B cell (primary cell): Measurements from ENCODE around the gene OR10K2. TPM values are rescaled to one million over a fixed set of nuclear protein-coding genes. Genes with fewer than 3 reads are reported as not detected.
"Not testable (repeated sequence)": the region's sequence is repeated elsewhere in the genome, so short reads cannot be mapped to it uniquely, and the experiment has no call there.

Experiments used
- ATAC-seq: fragments of 200-7000 bp; cut with Tn5 transposase; one replicate; pipeline ENCODE4 v1.10.0; 2021; ENCODE audit warnings: low read depth, mild to moderate bottlenecking, moderate number of reproducible peaks, moderate library complexity
- CTCF ChIA-PET: fragments of 350-600 bp; sonication (Branson Sonifier 250); formaldehyde crosslinking; loops from one replicate; lab custom pipeline; 2021; ENCODE audit warnings: antibody characterized with exemption, inconsistent platforms; lab: Charles Lee
- POLR2A ChIA-PET: fragments of 350-600 bp; sonication (Branson Sonifier 250); formaldehyde crosslinking; loops from one replicate; lab custom pipeline; 2021; ENCODE audit warnings: antibody characterized with exemption; lab: Charles Lee
- DNase-seq: peaks from one replicate; pipeline ENCODE4 v3.0.0; 2013
- H2AFZ ChIP-seq: 2 replicates; pipeline ENCODE4 v1.6.1; 2012; ENCODE audit warnings: mild to moderate bottlenecking, low read depth, low read length; ENCODE audit not compliant: insufficient read depth, poor library complexity, severe bottlenecking
- H3K27ac ChIP-seq, 2 donors: 1 replicate in 1 of 2; 2 replicates in 1 of 2; pipeline ENCODE4 v1.5.1; 2012 to 2013; ENCODE audit warnings: low read length in 2 of 2, mild to moderate bottlenecking in 2 of 2, moderate library complexity in 1 of 2
- H3K27me3 ChIP-seq, 4 experiments: fragments of 200-600 bp in 1 of 4; sonication (generic) in 1 of 4; replicated peaks in 1 of 4; 1 replicate in 2 of 4; 2 replicates in 2 of 4; pipeline versions ENCODE4 v1.6.1 to v1.7.0; 2013 to 2016; ENCODE audit warnings: low read length in 3 of 4, mild to moderate bottlenecking in 2 of 4, mixed read lengths in 1 of 4, moderate library complexity in 1 of 4; ENCODE audit not compliant: insufficient read depth in 4 of 4, control insufficient read depth in 3 of 4; ENCODE audit errors: control extremely low read depth in 1 of 4
- H3K36me3 ChIP-seq, 2 experiments: replicated peaks in 1 of 2; 1 replicate in 1 of 2; 2 replicates in 1 of 2; pipeline versions ENCODE4 v1.6.1 to v1.7.1; 2013; ENCODE audit warnings: low read length in 1 of 2; ENCODE audit not compliant: insufficient read depth in 2 of 2, control insufficient read depth in 1 of 2; ENCODE audit errors: control extremely low read depth in 1 of 2, extremely low read depth in 1 of 2
- H3K4me1 ChIP-seq, 2 donors: fragments of 200-600 bp in 1 of 2; sonication (generic) in 1 of 2; 1 replicate in 1 of 2; 2 replicates in 1 of 2; pipeline versions ENCODE4 v1.5.1 to v1.6.1; 2013 to 2017; ENCODE audit warnings: low read length in 2 of 2; ENCODE audit not compliant: control insufficient read depth in 2 of 2, insufficient read depth in 2 of 2
- H3K4me2 ChIP-seq: replicated peaks from 2 replicates; pipeline ENCODE3; 2012; ENCODE audit warnings: mild to moderate bottlenecking, low read depth, low read length; ENCODE audit not compliant: poor library complexity, severe bottlenecking
- H3K4me3 ChIP-seq, 5 experiments: fragments of 200-600 bp in 1 of 5; sonication (generic) in 1 of 5; 1 replicate in 3 of 5; 2 replicates in 2 of 5; pipeline versions ENCODE4 v1.5.1 to v1.7.0; 2011 to 2016; ENCODE audit warnings: low read length in 4 of 5, mild to moderate bottlenecking in 4 of 5, low read depth in 2 of 5, control low read depth in 1 of 5, moderate library complexity in 1 of 5; ENCODE audit not compliant: insufficient read depth in 1 of 5; ENCODE audit errors: control extremely low read depth in 1 of 5, extremely low read depth in 1 of 5
- H3K79me2 ChIP-seq: fragments of 200-600 bp; sonication (generic); one replicate; pipeline ENCODE4 v1.6.0; 2016; ENCODE audit warnings: low read length; ENCODE audit not compliant: control insufficient read depth, insufficient read depth
- H3K9ac ChIP-seq: fragments of 200-600 bp; sonication (generic); 2 replicates; pipeline ENCODE4 v1.6.1; 2017; ENCODE audit warnings: mild to moderate bottlenecking, low read length, moderate library complexity
- H3K9me3 ChIP-seq, 3 donors: one replicate each; pipeline versions ENCODE4 v1.6.1 to v1.7.1; 2013; ENCODE audit warnings: low read length in 2 of 3; ENCODE audit not compliant: control insufficient read depth in 2 of 3, insufficient read depth in 1 of 3; ENCODE audit errors: control extremely low read depth in 1 of 3
- H4K20me1 ChIP-seq: 2 replicates; pipeline ENCODE4 v1.6.0; 2012; ENCODE audit warnings: mild to moderate bottlenecking, low read length; ENCODE audit not compliant: insufficient read depth, control insufficient read depth, poor library complexity, severe bottlenecking
- H3K27ac Mint-ChIP-seq: one replicate; pipeline ENCODE4 v1.8.0; 2021; ENCODE audit warnings: mixed read lengths
- H3K27me3 Mint-ChIP-seq: one replicate; pipeline ENCODE4 v1.8.0; 2021; ENCODE audit warnings: mixed read lengths
- H3K4me1 Mint-ChIP-seq: one replicate; pipeline ENCODE4 v1.8.0; 2021; ENCODE audit warnings: mixed read lengths
- H3K4me3 Mint-ChIP-seq: one replicate; pipeline ENCODE4 v1.8.0; 2021; ENCODE audit warnings: mixed read lengths
- H3K9me3 Mint-ChIP-seq: one replicate; pipeline ENCODE4 v1.8.0; 2022; ENCODE audit warnings: mixed read lengths; ENCODE audit not compliant: insufficient read depth
- EZH2 ChIP-seq: IDR thresholded peaks from 2 replicates; pipeline ENCODE4 v1.6.1; 2012; ENCODE audit warnings: borderline replicate concordance, low read depth, mild to moderate bottlenecking, moderate library complexity, low read length; ENCODE audit not compliant: insufficient read depth, poor library complexity, severe bottlenecking
- WGBS: methylation state at CpG from one replicate; pipeline ENCODE4 v1.1.5; 2013; ENCODE audit warnings: missing lambda C conversion rate; ENCODE audit not compliant: insufficient coverage; 5-methylcytosine and 5-hydroxymethylcytosine counted together
- intact Hi-C: fragments of 100-400 bp; cut with micrococcal nuclease; formaldehyde crosslinking; loops from one replicate; pipeline ENCODE4 v1.10.0; 2022
- polyA plus RNA-seq: library from polyadenylated mRNA; depleted of rRNA; stranded (reverse); fragments of >200 nt; gene quantifications from 2 replicates; pipeline ENCODE4 v1.2.3, GENCODE V29; 2012
- total RNA-seq, 2 donors: library from RNA; stranded (reverse); fragments of 120-200 nt in 1 of 2; gene quantifications; 1 replicate in 1 of 2; 2 replicates in 1 of 2; pipeline versions ENCODE4 v1.2.3 to v1.2.4, GENCODE V29; 2013 to 2022
- TF ChIP-seq, protein P1 (sequence below): fragments of 200-600 bp; IDR thresholded peaks from one replicate; pipeline ENCODE4 v1.8.0; 2022; ENCODE audit warnings: antibody characterized with exemption, mild to moderate bottlenecking

Gene OR10K2
- total and polyA plus RNA-seq, 2 donors (not counting 1 experiment from before 2014, with no cell fraction given), result not detected

DNA sequence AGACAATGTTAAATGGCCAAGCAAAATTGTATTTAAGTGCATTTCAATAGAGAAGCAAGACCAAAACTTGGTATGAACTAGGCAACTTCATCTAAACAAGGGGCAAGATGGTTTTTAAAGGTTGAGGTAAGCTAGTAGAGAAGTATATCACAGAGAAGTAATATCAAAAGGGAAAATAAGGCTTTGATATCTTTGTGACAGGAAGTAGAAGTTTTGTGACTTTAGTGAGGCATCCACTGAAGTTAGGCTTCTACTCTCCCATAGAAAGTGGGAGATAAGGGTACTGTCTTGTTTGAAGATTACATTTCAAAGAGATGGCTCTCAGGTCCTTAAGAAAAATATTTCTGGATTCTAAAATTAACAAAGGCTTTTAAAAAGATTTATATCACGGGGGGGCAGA is 35.7 kb downstream of the OR10K2 start:
- ATAC-seq, result no peak
- H3K27me3 Mint-ChIP-seq, result no peaks in the 10 kb centered on the region
- H3K9me3 Mint-ChIP-seq, result no peaks in the 10 kb centered on the region
- H3K4me3 Mint-ChIP-seq, result no peak overlapping the region
- WGBS, result no CpG with 5 or more reads among the region's 1 CpG
- Histone ChIP-seq H3K36me3 (no peaks in the 10 kb centered on the region), H3K4me2 (no peak overlapping the region), H3K4me1 (peaks cover 3 to 10% of the 10 kb centered on the region in 2 donors), H3K27ac (peak overlapping the region in 1 of 2 donors; percentile 29), H4K20me1 (no peaks in the 10 kb centered on the region), H3K79me2 (no peaks in the 10 kb centered on the region), H2AFZ (peak overlapping the region; percentile 47), H3K9ac (no peak overlapping the region), H3K27me3 (no peaks in the 10 kb centered on the region), H3K9me3 (no peaks in the 10 kb centered on the region), H3K4me3 (no peak overlapping the region)
- POLR2A ChIA-PET, result no interaction called here
- peaks cover 14% of the 10 kb centered on the region for H3K4me1 Mint-ChIP-seq
- no peak for DNase-seq
- TF ChIP-seq, protein P1, sequence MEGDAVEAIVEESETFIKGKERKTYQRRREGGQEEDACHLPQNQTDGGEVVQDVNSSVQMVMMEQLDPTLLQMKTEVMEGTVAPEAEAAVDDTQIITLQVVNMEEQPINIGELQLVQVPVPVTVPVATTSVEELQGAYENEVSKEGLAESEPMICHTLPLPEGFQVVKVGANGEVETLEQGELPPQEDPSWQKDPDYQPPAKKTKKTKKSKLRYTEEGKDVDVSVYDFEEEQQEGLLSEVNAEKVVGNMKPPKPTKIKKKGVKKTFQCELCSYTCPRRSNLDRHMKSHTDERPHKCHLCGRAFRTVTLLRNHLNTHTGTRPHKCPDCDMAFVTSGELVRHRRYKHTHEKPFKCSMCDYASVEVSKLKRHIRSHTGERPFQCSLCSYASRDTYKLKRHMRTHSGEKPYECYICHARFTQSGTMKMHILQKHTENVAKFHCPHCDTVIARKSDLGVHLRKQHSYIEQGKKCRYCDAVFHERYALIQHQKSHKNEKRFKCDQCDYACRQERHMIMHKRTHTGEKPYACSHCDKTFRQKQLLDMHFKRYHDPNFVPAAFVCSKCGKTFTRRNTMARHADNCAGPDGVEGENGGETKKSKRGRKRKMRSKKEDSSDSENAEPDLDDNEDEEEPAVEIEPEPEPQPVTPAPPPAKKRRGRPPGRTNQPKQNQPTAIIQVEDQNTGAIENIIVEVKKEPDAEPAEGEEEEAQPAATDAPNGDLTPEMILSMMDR, result no peak
- TF ChIP-seq EZH2, result no peak
- intact Hi-C loops, result loop anchor here (10.0 kb wide), 2 partner anchors 146 to 624 kb away; no protein-coding TSS in a partner anchor
- H3K27ac Mint-ChIP-seq, result no peak overlapping the region
- CTCF ChIA-PET, result no interaction called here

DNA sequence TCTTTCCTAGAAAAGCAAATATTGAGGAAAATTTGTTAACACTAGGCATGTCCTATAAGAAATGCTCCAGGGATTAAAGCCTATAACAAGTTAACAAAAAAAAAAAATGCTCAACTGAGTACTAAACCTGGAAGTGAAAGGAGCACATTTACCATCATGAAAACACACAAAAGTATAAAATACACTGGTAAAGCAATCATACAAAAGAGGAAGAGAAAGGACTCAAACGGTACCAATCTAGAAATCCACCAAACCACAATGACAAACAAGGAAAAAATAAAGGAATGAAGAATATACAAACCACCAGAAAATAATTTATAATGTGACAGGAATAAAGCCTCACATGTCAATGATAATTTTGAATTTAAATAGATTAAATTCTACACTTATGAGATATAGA is 51.2 kb downstream of the OR10K2 start:
- intact Hi-C loops, result no loop called here
- ChIA-PET POLR2A (no interaction called here), CTCF (no interaction called here)
- Histone ChIP-seq H3K79me2 (no peaks in the 10 kb centered on the region), H4K20me1 (no peaks in the 10 kb centered on the region), H3K27ac (no peak overlapping the region), H3K4me3 (no peak overlapping the region), H2AFZ (no peak overlapping the region), H3K4me1 (peaks cover 0 to 6% of the 10 kb centered on the region in 2 donors), H3K27me3 (peaks cover 0 to 4% (median 0%) of the 10 kb centered on the region in 4 experiments), H3K9me3 (peaks cover 7 to 24% (median 16%) of the 10 kb centered on the region in 3 donors), H3K36me3 (no peaks in the 10 kb centered on the region), H3K4me2 (no peak overlapping the region), H3K9ac (no peak overlapping the region)
- no peak for DNase-seq
- no peak overlapping the region for H3K27ac Mint-ChIP-seq
- TF ChIP-seq EZH2, result no peak
- TF ChIP-seq, protein P1, result no peak
- H3K4me3 Mint-ChIP-seq, result no peak overlapping the region
- H3K9me3 Mint-ChIP-seq, result peaks cover 9% of the 10 kb centered on the region
- peaks cover 5% of the 10 kb centered on the region for H3K4me1 Mint-ChIP-seq
- ATAC-seq, result no peak
- no peaks in the 10 kb centered on the region for H3K27me3 Mint-ChIP-seq
- WGBS, result no CpG with 5 or more reads among the region's 1 CpG

DNA sequence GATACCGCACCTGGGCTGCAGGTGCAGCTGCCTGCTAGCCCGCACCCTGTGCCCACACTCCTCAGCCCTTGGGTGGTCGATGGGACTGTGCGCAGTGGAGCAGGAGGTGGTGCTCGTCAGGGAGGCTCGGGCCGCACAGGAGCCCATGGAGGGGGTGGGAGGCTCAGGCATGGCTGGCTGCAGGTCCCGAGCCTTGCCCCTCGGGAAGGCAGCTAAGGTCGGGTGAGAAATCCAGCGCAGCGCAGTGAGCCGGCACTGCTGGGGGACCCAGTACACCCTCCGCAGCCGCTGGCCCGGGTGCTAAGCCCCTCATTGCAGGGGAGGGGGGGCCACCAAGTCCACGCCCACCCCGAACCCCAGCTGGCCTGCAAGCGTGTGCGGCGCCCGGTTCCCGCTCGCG is 51.9 kb downstream of the OR10K2 start:
- H3K9ac ChIP-seq, intact Hi-C loops, H3K4me1 Mint-ChIP-seq, ATAC-seq, H3K27ac ChIP-seq, H2AFZ ChIP-seq, H4K20me1 ChIP-seq, CTCF ChIA-PET, DNase-seq, H3K27ac Mint-ChIP-seq, POLR2A ChIA-PET, H3K4me1 ChIP-seq, H3K27me3 Mint-ChIP-seq, H3K9me3 Mint-ChIP-seq, H3K36me3 ChIP-seq, H3K79me2 ChIP-seq, H3K4me3 ChIP-seq, H3K4me2 ChIP-seq, H3K4me3 Mint-ChIP-seq, H3K27me3 ChIP-seq: not testable (repeated sequence)
- H3K9me3 ChIP-seq, result peaks cover 7 to 24% (median 16%) of the 10 kb centered on the region in 3 donors
- WGBS, result 98% methylated on average over 21 of the region's 25 CpGs
